ENCODE results near the gene DYNC2I2. TPM values are rescaled to one million over a fixed set of nuclear protein-coding genes. Genes with fewer than 3 reads are reported as not detected.

Gene DYNC2I2
- total RNA-seq, 1 experiment from 2014 or later = 71.1 TPM

GRCh38 chr9:128640603-128641002 lies 16.0 kb downstream of the DYNC2I2 start:
- ATAC-seq (no peak), DNase-seq (ENCODE audit: low spot score) (no peak)
- no peak overlapping the region for H3K4me3 Mint-ChIP-seq
- H3K9me3 Mint-ChIP-seq = no peaks in the 10 kb centered on the region
- H3K27me3 Mint-ChIP-seq (ENCODE audit: low read depth) = no peaks in the 10 kb centered on the region
- peaks cover 18% of the 10 kb centered on the region for H3K36me3 Mint-ChIP-seq
- H3K4me1 Mint-ChIP-seq = peaks cover 3% of the 10 kb centered on the region; the same call in 1 of the 2 replicates
- POLR2A ChIA-PET = no interaction called here
- TF ChIP-seq, protein P1, sequence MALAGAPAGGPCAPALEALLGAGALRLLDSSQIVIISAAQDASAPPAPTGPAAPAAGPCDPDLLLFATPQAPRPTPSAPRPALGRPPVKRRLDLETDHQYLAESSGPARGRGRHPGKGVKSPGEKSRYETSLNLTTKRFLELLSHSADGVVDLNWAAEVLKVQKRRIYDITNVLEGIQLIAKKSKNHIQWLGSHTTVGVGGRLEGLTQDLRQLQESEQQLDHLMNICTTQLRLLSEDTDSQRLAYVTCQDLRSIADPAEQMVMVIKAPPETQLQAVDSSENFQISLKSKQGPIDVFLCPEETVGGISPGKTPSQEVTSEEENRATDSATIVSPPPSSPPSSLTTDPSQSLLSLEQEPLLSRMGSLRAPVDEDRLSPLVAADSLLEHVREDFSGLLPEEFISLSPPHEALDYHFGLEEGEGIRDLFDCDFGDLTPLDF (CRISPR knock-in tag; IDR thresholded peaks at IDR 0.05) = no peak
- TF ChIP-seq ZNF416 (CRISPR knock-in tag; IDR thresholded peaks at IDR 0.05) (no peak), ZNF396 (CRISPR knock-in tag; IDR thresholded peaks at IDR 0.05; ENCODE audit: borderline replicate concordance) (no peak), ATF1 (CRISPR knock-in tag; IDR thresholded peaks at IDR 0.05) (no peak), ZNF425 (CRISPR knock-in tag; conservative IDR thresholded peaks at IDR 0.05) (no peak), SMAD4 (CRISPR knock-in tag; IDR thresholded peaks at IDR 0.05) (no peak), IRF2 (CRISPR knock-in tag; IDR thresholded peaks at IDR 0.05; ENCODE audit: borderline replicate concordance, low read depth) (no peak), ATF2 (CRISPR knock-in tag; IDR thresholded peaks at IDR 0.05; ENCODE audit: borderline replicate concordance, low read depth) (no peak), FOXJ3 (CRISPR knock-in tag; IDR thresholded peaks at IDR 0.05; ENCODE audit: borderline replicate concordance) (no peak)
- TF ChIP-seq, protein P2, sequence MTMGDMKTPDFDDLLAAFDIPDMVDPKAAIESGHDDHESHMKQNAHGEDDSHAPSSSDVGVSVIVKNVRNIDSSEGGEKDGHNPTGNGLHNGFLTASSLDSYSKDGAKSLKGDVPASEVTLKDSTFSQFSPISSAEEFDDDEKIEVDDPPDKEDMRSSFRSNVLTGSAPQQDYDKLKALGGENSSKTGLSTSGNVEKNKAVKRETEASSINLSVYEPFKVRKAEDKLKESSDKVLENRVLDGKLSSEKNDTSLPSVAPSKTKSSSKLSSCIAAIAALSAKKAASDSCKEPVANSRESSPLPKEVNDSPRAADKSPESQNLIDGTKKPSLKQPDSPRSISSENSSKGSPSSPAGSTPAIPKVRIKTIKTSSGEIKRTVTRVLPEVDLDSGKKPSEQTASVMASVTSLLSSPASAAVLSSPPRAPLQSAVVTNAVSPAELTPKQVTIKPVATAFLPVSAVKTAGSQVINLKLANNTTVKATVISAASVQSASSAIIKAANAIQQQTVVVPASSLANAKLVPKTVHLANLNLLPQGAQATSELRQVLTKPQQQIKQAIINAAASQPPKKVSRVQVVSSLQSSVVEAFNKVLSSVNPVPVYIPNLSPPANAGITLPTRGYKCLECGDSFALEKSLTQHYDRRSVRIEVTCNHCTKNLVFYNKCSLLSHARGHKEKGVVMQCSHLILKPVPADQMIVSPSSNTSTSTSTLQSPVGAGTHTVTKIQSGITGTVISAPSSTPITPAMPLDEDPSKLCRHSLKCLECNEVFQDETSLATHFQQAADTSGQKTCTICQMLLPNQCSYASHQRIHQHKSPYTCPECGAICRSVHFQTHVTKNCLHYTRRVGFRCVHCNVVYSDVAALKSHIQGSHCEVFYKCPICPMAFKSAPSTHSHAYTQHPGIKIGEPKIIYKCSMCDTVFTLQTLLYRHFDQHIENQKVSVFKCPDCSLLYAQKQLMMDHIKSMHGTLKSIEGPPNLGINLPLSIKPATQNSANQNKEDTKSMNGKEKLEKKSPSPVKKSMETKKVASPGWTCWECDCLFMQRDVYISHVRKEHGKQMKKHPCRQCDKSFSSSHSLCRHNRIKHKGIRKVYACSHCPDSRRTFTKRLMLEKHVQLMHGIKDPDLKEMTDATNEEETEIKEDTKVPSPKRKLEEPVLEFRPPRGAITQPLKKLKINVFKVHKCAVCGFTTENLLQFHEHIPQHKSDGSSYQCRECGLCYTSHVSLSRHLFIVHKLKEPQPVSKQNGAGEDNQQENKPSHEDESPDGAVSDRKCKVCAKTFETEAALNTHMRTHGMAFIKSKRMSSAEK (CRISPR knock-in tag; IDR thresholded peaks at IDR 0.05; ENCODE audit: borderline replicate concordance) = no peak
- TF ChIP-seq, protein P3, sequence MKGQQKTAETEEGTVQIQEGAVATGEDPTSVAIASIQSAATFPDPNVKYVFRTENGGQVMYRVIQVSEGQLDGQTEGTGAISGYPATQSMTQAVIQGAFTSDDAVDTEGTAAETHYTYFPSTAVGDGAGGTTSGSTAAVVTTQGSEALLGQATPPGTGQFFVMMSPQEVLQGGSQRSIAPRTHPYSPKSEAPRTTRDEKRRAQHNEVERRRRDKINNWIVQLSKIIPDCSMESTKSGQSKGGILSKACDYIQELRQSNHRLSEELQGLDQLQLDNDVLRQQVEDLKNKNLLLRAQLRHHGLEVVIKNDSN (CRISPR knock-in tag; IDR thresholded peaks at IDR 0.05) = no peak
- TF ChIP-seq, protein P4, sequence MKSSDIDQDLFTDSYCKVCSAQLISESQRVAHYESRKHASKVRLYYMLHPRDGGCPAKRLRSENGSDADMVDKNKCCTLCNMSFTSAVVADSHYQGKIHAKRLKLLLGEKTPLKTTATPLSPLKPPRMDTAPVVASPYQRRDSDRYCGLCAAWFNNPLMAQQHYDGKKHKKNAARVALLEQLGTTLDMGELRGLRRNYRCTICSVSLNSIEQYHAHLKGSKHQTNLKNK (CRISPR knock-in tag; IDR thresholded peaks at IDR 0.05) = no peak
- CTCF ChIA-PET = no interaction called here
- H3K27ac Mint-ChIP-seq = no peak overlapping the region

GRCh38 chr9:128638580-128638979 lies 18.1 kb downstream of the DYNC2I2 start:
- H3K4me3 Mint-ChIP-seq = no peak overlapping the region
- TF ChIP-seq NFYB (CRISPR knock-in tag; conservative IDR thresholded peaks at IDR 0.05; ENCODE audit: low read depth) (no peak), HMGA2 (CRISPR knock-in tag; IDR thresholded peaks at IDR 0.05) (no peak), NFE2L1 (CRISPR knock-in tag; IDR thresholded peaks at IDR 0.05) (no peak), ZNF425 (CRISPR knock-in tag; conservative IDR thresholded peaks at IDR 0.05) (no peak), ZBTB21 (CRISPR knock-in tag; IDR thresholded peaks at IDR 0.05; ENCODE audit: borderline replicate concordance) (no peak), TP53 (CRISPR knock-in tag; IDR thresholded peaks at IDR 0.05) (no peak), ZNF396 (CRISPR knock-in tag; IDR thresholded peaks at IDR 0.05; ENCODE audit: borderline replicate concordance) (no peak)
- H3K9me3 Mint-ChIP-seq = no peaks in the 10 kb centered on the region
- POLR2A ChIA-PET = interaction anchor here (0.6 kb wide), 1 partner anchor 24 kb away, joined by 3 read pairs; no protein-coding TSS in a partner anchor
- no peak overlapping the region for H3K27ac Mint-ChIP-seq
- DNase-seq (ENCODE audit: low spot score) (no peak), ATAC-seq (no peak)
- CTCF ChIA-PET = interaction anchor here (0.7 kb wide), 1 partner anchor 191 kb away, joined by 3 read pairs; the partner anchor contains the start of gene SPOUT1
- H3K4me1 Mint-ChIP-seq = peaks cover 3% of the 10 kb centered on the region; the same call in 1 of the 2 replicates
- H3K36me3 Mint-ChIP-seq = peaks cover 23% of the 10 kb centered on the region
- no peaks in the 10 kb centered on the region for H3K27me3 Mint-ChIP-seq (ENCODE audit: low read depth)

All from WTC11 (cell line).